ENCODE results near the gene PIGO. TPM values are rescaled to one million over a fixed set of nuclear protein-coding genes. Genes with fewer than 3 reads are reported as not detected.

Gene PIGO
- total RNA-seq, 1 experiment from 2014 or later, result 23.4 TPM

GRCh38 chr9:35076848-35077247, 19.5 kb downstream of the PIGO start:
- no peak overlapping the region for H3K56ac ChIP-seq (ENCODE audit: insufficient read length, low read depth, low read length)
- Mint-ChIP-seq H3K4me3 (no peak overlapping the region), H3K4me1 (peaks cover 20 to 21% of the 10 kb centered on the region in 2 experiments), H3K36me3 (ENCODE audit: insufficient read depth in 1 of 3, low read depth in 3 of 3) (peaks cover 36 to 54% (median 52%) of the 10 kb centered on the region in 3 experiments; a peak in 6 of 7 replicates), H3K27me3 (ENCODE audit: low read depth) (no peaks in the 10 kb centered on the region; the same call in 1 of the 2 replicates), H3K27ac (no peak overlapping the region), H3K9me3 (no peaks in the 10 kb centered on the region)
- WGBS (ENCODE audit: extremely low coverage, insufficient read length, low lambda C conversion rate), result no CpG with 5 or more reads among the region's 4 CpGs
- H2AFZ ChIP-seq (ENCODE audit: low read length), result no peak overlapping the region
- H3K27me3 ChIP-seq (ENCODE audit: insufficient read depth, low read length), result no peaks in the 10 kb centered on the region
- H3K18ac ChIP-seq (ENCODE audit: insufficient read length, low read depth, low read length), result no peak overlapping the region
- no peak overlapping the region for H3K9ac ChIP-seq (ENCODE audit: extremely low read depth, insufficient read length, low read length)
- TF ChIP-seq CTCF (conservative IDR thresholded peaks at IDR 0.05), result no peak
- no peaks in the 10 kb centered on the region for H4K20me1 ChIP-seq (ENCODE audit: control insufficient read depth, insufficient read depth, insufficient read length)
- H2BK120ac ChIP-seq (ENCODE audit: low read depth, low read length, poor library complexity, severe bottlenecking), result no peak overlapping the region
- H3K27ac ChIP-seq (ENCODE audit: insufficient read length, low read depth, low read length), result no peak overlapping the region
- H3K14ac ChIP-seq (ENCODE audit: insufficient read depth, low read length), result no peak overlapping the region
- no peak overlapping the region for H4K5ac ChIP-seq (ENCODE audit: insufficient read length, low read depth, low read length)
- no peak overlapping the region for H4K8ac ChIP-seq (replicated peaks; ENCODE audit: insufficient read length, low read depth, low read length)
- no peak overlapping the region for H2BK15ac ChIP-seq (ENCODE audit: low read depth, low read length)
- no peak overlapping the region for H3K4me2 ChIP-seq (ENCODE audit: insufficient read depth, insufficient read length, low read length)
- H3K23me2 ChIP-seq (ENCODE audit: insufficient read length, low read depth, low read length, poor library complexity, severe bottlenecking), result peaks cover 11% of the 10 kb centered on the region
- no peak overlapping the region for H2AK5ac ChIP-seq (ENCODE audit: insufficient read length, low read length)
- no peak overlapping the region for H3K23ac ChIP-seq (ENCODE audit: insufficient read length, low read depth, low read length)
- no peak for DNase-seq
- H3K79me2 ChIP-seq (ENCODE audit: insufficient read depth, low read length), result peaks cover 10% of the 10 kb centered on the region; the same call in 1 of the 2 replicates
- no peak overlapping the region for H2BK5ac ChIP-seq (ENCODE audit: insufficient read length, low read length)
- no peak overlapping the region for H4K91ac ChIP-seq (ENCODE audit: insufficient read length, low read depth, low read length)
- H3T11ph ChIP-seq (ENCODE audit: low read length), result no peak overlapping the region
- peaks cover 7% of the 10 kb centered on the region; the same call in 1 of the 2 replicates for H3K4me1 ChIP-seq (ENCODE audit: insufficient read depth, low read length)
- H2BK20ac ChIP-seq (ENCODE audit: low read depth, low read length, poor library complexity, severe bottlenecking), result no peak overlapping the region
- H2BK12ac ChIP-seq (ENCODE audit: insufficient read length, low read depth, low read length), result no peak overlapping the region
- no peak overlapping the region for H3K4ac ChIP-seq (ENCODE audit: low read depth, low read length)
- H3K9me3 ChIP-seq (ENCODE audit: control insufficient read depth, low read depth, low read length), result no peaks in the 10 kb centered on the region
- peaks cover 7% of the 10 kb centered on the region for H3K79me1 ChIP-seq (ENCODE audit: insufficient read depth, low read depth, low read length, poor library complexity, severe bottlenecking)

Data from H9 (cell line).